Measurements from ENCODE around the gene TICRR.

DNA sequence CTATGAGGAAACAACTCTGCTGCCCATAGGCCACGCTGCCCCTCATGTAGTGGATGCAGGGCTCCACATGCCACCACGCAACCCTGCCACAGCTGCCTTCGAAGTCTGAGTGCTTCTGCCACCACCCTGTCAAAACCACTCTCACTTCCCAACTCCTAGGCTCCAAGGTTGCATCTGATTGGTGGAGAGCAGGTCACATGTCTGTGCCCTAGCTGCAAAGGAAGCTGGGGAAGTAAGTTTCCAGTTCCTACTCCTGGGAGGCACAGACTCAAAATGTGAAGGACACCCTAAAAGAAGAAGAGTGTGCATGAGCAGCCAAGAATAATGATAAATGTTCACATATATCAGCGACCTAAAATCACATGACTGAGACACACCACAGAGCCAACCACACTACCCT lies 31.9 kb upstream of the TICRR start:
- TF ChIP-seq, protein P1, sequence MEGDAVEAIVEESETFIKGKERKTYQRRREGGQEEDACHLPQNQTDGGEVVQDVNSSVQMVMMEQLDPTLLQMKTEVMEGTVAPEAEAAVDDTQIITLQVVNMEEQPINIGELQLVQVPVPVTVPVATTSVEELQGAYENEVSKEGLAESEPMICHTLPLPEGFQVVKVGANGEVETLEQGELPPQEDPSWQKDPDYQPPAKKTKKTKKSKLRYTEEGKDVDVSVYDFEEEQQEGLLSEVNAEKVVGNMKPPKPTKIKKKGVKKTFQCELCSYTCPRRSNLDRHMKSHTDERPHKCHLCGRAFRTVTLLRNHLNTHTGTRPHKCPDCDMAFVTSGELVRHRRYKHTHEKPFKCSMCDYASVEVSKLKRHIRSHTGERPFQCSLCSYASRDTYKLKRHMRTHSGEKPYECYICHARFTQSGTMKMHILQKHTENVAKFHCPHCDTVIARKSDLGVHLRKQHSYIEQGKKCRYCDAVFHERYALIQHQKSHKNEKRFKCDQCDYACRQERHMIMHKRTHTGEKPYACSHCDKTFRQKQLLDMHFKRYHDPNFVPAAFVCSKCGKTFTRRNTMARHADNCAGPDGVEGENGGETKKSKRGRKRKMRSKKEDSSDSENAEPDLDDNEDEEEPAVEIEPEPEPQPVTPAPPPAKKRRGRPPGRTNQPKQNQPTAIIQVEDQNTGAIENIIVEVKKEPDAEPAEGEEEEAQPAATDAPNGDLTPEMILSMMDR (IDR thresholded peaks at IDR 0.05; ENCODE audit: poor library complexity) = no peak
- TF ChIP-seq EZH2phosphoT487 (IDR thresholded peaks at IDR 0.05; ENCODE audit: low read depth, severe bottlenecking, unreplicated experiment) (no peak), EZH2 (IDR thresholded peaks at IDR 0.05; ENCODE audit: borderline replicate concordance) (no peak)

Data from hepatocyte (in vitro differentiated cells).